Measurements from ENCODE around the gene PPP2R5E.

PPP2R5E gene

DNA sequence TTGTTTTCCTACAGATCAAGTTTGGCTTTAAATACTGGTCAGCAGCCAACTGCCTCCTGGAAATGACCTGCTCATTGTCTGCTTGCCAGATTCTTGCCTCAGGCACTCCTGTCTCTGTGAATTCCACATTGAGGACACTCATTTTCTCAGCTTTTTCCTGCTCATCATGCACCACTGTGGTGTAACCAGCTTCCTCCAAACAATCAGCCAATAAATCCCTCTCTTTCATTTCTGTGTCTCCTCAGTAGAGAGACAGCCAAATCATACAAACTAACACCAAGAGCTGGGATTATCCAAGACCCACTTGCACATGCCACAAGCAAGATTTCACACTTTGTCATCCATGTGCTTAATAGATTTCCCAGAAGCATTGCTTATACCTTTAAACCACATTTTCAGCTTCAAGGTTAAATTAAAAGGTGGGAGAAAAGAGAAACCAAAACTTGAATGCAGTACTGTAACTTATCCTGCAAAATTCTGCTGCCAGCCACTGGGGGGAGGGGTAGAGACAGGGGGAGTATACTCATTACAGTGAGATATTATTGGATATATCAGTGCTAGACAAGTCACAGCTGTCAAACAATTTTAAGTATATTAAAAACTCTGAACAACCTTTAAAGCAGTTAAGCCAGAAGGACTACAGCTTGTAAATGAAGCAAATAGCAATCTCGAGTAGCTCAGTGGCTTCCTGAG is 105.0 kb downstream of the PPP2R5E start:
- H3K4me3 ChIP-seq (ENCODE audit: low read depth, low read length), result no peak overlapping the region
- TF ChIP-seq, protein P1, sequence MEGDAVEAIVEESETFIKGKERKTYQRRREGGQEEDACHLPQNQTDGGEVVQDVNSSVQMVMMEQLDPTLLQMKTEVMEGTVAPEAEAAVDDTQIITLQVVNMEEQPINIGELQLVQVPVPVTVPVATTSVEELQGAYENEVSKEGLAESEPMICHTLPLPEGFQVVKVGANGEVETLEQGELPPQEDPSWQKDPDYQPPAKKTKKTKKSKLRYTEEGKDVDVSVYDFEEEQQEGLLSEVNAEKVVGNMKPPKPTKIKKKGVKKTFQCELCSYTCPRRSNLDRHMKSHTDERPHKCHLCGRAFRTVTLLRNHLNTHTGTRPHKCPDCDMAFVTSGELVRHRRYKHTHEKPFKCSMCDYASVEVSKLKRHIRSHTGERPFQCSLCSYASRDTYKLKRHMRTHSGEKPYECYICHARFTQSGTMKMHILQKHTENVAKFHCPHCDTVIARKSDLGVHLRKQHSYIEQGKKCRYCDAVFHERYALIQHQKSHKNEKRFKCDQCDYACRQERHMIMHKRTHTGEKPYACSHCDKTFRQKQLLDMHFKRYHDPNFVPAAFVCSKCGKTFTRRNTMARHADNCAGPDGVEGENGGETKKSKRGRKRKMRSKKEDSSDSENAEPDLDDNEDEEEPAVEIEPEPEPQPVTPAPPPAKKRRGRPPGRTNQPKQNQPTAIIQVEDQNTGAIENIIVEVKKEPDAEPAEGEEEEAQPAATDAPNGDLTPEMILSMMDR (IDR thresholded peaks at IDR 0.05; ENCODE audit: low read depth, low read length, missing control alignments), result peak; percentile 16
- DNase-seq (ENCODE audit: low read depth), result no peak

GRCh38 chr14:63436286-63437098 is 106.7 kb downstream of the PPP2R5E start:
- no peak for DNase-seq (ENCODE audit: low read depth)
- TF ChIP-seq, protein P1 (IDR thresholded peaks at IDR 0.05; ENCODE audit: low read depth, low read length, missing control alignments), result no peak
- no peak overlapping the region for H3K4me3 ChIP-seq (ENCODE audit: low read depth, low read length)

GRCh38 chr14:63435838-63436237 is 107.3 kb downstream of the PPP2R5E start:
- no peak overlapping the region for H3K4me3 ChIP-seq (ENCODE audit: low read depth, low read length)
- DNase-seq (ENCODE audit: low read depth), result no peak
- TF ChIP-seq, protein P1 (IDR thresholded peaks at IDR 0.05; ENCODE audit: low read depth, low read length, missing control alignments), result no peak

- no peak overlapping the region for H3K4me3 ChIP-seq (ENCODE audit: low read depth, low read length)
- TF ChIP-seq, protein P1 (IDR thresholded peaks at IDR 0.05; ENCODE audit: low read depth, low read length, missing control alignments), result no peak
- no peak for DNase-seq (ENCODE audit: low read depth)
Observed at GRCh38 chr14:63435204-63435603, 108.0 kb downstream of the PPP2R5E start.

- TF ChIP-seq, protein P1 (IDR thresholded peaks at IDR 0.05; ENCODE audit: low read depth, low read length, missing control alignments), result no peak
- H3K4me3 ChIP-seq (ENCODE audit: low read depth, low read length), result no peak overlapping the region
- no peak for DNase-seq (ENCODE audit: low read depth)
Observed at GRCh38 chr14:63432888-63433552, 110.2 kb downstream of the PPP2R5E start.

- TF ChIP-seq, protein P1 (IDR thresholded peaks at IDR 0.05; ENCODE audit: low read depth, low read length, missing control alignments), result no peak
- no peak for DNase-seq (ENCODE audit: low read depth)
- H3K4me3 ChIP-seq (ENCODE audit: low read depth, low read length), result no peak overlapping the region
Observed at GRCh38 chr14:63432228-63432627, 110.9 kb downstream of the PPP2R5E start.
